ENCODE data around the gene CST8. TPM values are rescaled to one million over a fixed set of nuclear protein-coding genes. Genes with fewer than 3 reads are reported as not detected.

Gene CST8
- total RNA-seq, 4 donors from 2014 or later = not detected

DNA sequence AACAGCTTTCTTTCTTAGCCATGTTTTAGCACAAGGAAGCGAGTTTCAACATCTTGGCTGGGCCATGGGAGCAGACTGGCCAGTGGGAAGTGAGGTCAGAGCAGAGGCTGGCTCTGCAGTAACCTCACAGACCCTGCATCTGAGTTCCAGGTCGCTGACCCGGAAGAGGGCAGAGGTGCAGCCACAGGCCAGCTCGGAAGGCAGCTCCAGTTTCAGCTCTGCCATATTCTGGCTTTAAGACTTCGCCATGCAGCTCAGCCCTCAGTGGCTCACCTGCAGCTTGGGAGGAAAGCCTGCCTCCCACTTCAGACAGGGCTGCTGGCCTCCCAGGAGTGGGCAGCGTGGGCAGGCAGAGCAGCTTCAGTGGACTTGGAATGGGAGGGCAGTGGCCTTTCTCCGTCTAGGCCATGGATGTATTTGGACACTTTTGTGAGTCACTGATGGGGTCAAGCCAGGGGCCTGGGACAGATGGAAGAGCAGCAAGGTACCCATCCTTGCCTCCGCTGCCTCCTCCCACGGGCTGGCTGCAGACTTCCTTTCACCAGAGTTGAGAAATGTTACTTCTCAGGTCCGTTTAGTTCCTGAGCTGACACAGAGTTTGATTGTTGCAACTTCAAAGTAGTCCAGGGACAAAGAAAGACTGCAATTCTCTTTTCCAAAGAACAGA lies 18.5 kb downstream of the CST8 start:
- H3K9me3 ChIP-seq = no peaks in the 10 kb centered on the region
- no peaks in the 10 kb centered on the region for H3K27me3 ChIP-seq
- 68 to 78% methylated on average over 9 of the region's 10 CpGs for WGBS, 2 donors
- H3K4me3 ChIP-seq (replicated peaks in 1 of 3) = no peak overlapping the region
- no peak overlapping the region for H3K27ac ChIP-seq
- H3K4me1 ChIP-seq = no peaks in the 10 kb centered on the region
- no peak for DNase-seq
- intact Hi-C loops (cut with DNase I) = no loop called here
- no peaks in the 10 kb centered on the region for H3K36me3 ChIP-seq
- TF ChIP-seq, protein P1, sequence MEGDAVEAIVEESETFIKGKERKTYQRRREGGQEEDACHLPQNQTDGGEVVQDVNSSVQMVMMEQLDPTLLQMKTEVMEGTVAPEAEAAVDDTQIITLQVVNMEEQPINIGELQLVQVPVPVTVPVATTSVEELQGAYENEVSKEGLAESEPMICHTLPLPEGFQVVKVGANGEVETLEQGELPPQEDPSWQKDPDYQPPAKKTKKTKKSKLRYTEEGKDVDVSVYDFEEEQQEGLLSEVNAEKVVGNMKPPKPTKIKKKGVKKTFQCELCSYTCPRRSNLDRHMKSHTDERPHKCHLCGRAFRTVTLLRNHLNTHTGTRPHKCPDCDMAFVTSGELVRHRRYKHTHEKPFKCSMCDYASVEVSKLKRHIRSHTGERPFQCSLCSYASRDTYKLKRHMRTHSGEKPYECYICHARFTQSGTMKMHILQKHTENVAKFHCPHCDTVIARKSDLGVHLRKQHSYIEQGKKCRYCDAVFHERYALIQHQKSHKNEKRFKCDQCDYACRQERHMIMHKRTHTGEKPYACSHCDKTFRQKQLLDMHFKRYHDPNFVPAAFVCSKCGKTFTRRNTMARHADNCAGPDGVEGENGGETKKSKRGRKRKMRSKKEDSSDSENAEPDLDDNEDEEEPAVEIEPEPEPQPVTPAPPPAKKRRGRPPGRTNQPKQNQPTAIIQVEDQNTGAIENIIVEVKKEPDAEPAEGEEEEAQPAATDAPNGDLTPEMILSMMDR (IDR thresholded peaks at IDR 0.05) = no peak
- no peak for TF ChIP-seq POLR2A (IDR thresholded peaks at IDR 0.05)

GRCh38 chr20:23510000-23510590 lies 19.2 kb downstream of the CST8 start:
- TF ChIP-seq, protein P1 (IDR thresholded peaks at IDR 0.05) = no peak
- no peak for TF ChIP-seq POLR2A (IDR thresholded peaks at IDR 0.05)
- Histone ChIP-seq H3K4me1 (no peaks in the 10 kb centered on the region), H3K4me3 (replicated peaks in 1 of 3) (no peak overlapping the region), H3K36me3 (no peaks in the 10 kb centered on the region), H3K27me3 (no peaks in the 10 kb centered on the region), H3K27ac (no peak overlapping the region), H3K9me3 (no peaks in the 10 kb centered on the region)
- 89 to 95% methylated on average over 12 of the region's 12 CpGs for WGBS, 2 donors
- intact Hi-C loops (cut with DNase I) = no loop called here
- DNase-seq = no peak

GRCh38 chr20:23513164-23513563 lies 22.2 kb downstream of the CST8 start:
- DNase-seq = no peak
- Histone ChIP-seq H3K27me3 (no peaks in the 10 kb centered on the region), H3K27ac (no peak overlapping the region), H3K36me3 (no peaks in the 10 kb centered on the region), H3K4me1 (no peaks in the 10 kb centered on the region), H3K4me3 (replicated peaks in 1 of 3) (no peak overlapping the region), H3K9me3 (no peaks in the 10 kb centered on the region)
- intact Hi-C loops (cut with DNase I) = no loop called here
- TF ChIP-seq, protein P1 (IDR thresholded peaks at IDR 0.05) = no peak
- TF ChIP-seq POLR2A (IDR thresholded peaks at IDR 0.05) = no peak

DNA sequence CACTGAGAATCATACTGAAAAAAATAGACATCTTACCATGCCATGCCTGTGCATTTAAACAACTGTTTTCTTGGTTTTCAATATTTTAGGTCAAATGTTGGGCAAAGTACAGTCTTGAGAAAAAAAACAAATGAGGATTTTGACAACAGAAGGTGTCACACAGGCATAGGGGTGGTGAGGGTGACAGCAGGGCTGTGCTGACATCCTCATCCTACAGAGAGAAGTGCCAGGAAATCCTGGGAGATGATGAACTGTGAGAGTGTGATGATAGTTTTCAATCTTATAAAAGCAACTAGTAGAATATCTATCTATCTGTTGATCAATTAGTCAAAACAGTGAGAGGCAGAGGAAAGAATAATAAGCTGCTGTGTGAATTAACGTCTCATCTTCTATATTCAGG lies 23.9 kb downstream of the CST8 start:
- Histone ChIP-seq H3K4me1 (no peaks in the 10 kb centered on the region), H3K27ac (no peak overlapping the region), H3K27me3 (no peaks in the 10 kb centered on the region), H3K4me3 (replicated peaks in 1 of 3) (no peak overlapping the region), H3K36me3 (no peaks in the 10 kb centered on the region), H3K9me3 (no peaks in the 10 kb centered on the region)
- intact Hi-C loops (cut with DNase I) = no loop called here
- WGBS, 2 donors = 53 to 62% methylated on average over 1 of the region's 1 CpG
- no peak for TF ChIP-seq POLR2A (IDR thresholded peaks at IDR 0.05)
- TF ChIP-seq, protein P1 (IDR thresholded peaks at IDR 0.05) = no peak
- no peak for DNase-seq

- no peak for DNase-seq
- Histone ChIP-seq H3K4me1 (no peaks in the 10 kb centered on the region), H3K4me3 (replicated peaks in 1 of 3) (no peak overlapping the region), H3K9me3 (no peaks in the 10 kb centered on the region), H3K27ac (no peak overlapping the region), H3K36me3 (no peaks in the 10 kb centered on the region), H3K27me3 (no peaks in the 10 kb centered on the region)
- WGBS, 2 donors = 80 to 85% methylated on average over 5 of the region's 5 CpGs
- TF ChIP-seq, protein P1 (IDR thresholded peaks at IDR 0.05) = no peak
- no peak for TF ChIP-seq POLR2A (IDR thresholded peaks at IDR 0.05)
- intact Hi-C loops (cut with DNase I) = no loop called here
Measured at GRCh38 chr20:23515250-23515939, 24.5 kb downstream of the CST8 start.
